Measurements from ENCODE around the gene HOGA1.

Gene HOGA1

GRCh38 chr10:97563337-97563736 is 20.9 kb upstream of the HOGA1 start:
- Histone ChIP-seq H3K27ac (no peak overlapping the region), H3K4me3 (no peak overlapping the region)
- no peak for TF ChIP-seq CTCF (IDR thresholded peaks at IDR 0.05)

GRCh38 chr10:97564776-97565175 is 19.4 kb upstream of the HOGA1 start:
- TF ChIP-seq CTCF (IDR thresholded peaks at IDR 0.05): no peak
- no peak for DNase-seq (ENCODE audit: low spot score)
- H3K27ac ChIP-seq: no peak overlapping the region
- H3K4me3 ChIP-seq: no peak overlapping the region

More at GRCh38 chr10:97563337-97563736, 20.9 kb upstream of the HOGA1 start:
- no peak for DNase-seq (ENCODE audit: low spot score)

- H3K27ac ChIP-seq: no peak overlapping the region
- TF ChIP-seq CTCF (IDR thresholded peaks at IDR 0.05): no peak
- H3K4me3 ChIP-seq: no peak overlapping the region
- DNase-seq (ENCODE audit: low spot score): no peak
Measured at GRCh38 chr10:97566336-97566996, 17.7 kb upstream of the HOGA1 start.

- no peak overlapping the region for H3K27ac ChIP-seq
- TF ChIP-seq CTCF (IDR thresholded peaks at IDR 0.05): no peak
- DNase-seq (ENCODE audit: low spot score): no peak
- no peak overlapping the region for H3K4me3 ChIP-seq
Measured at GRCh38 chr10:97567891-97568290, 16.3 kb upstream of the HOGA1 start.

- no peak for TF ChIP-seq CTCF (IDR thresholded peaks at IDR 0.05)
- no peak for DNase-seq (ENCODE audit: low spot score)
- no peak overlapping the region for H3K27ac ChIP-seq
- H3K4me3 ChIP-seq: no peak overlapping the region
Measured at GRCh38 chr10:97570146-97570788, 13.9 kb upstream of the HOGA1 start.

- no peak for DNase-seq (ENCODE audit: low spot score)
- Histone ChIP-seq H3K27ac (no peak overlapping the region), H3K4me3 (no peak overlapping the region)
- TF ChIP-seq CTCF (IDR thresholded peaks at IDR 0.05): no peak
Measured at GRCh38 chr10:97570789-97571471, 13.3 kb upstream of the HOGA1 start.
